ENCODE results near the gene IL2RA. TPM values are rescaled to one million over a fixed set of nuclear protein-coding genes. Genes with fewer than 3 reads are reported as not detected.

Gene IL2RA
- total RNA-seq, 1 experiment from 2014 or later, result not detected

GRCh38 chr10:6009961-6010360 lies 52.2 kb downstream of the IL2RA start:
- H4K8ac ChIP-seq (replicated peaks; ENCODE audit: insufficient read length, low read depth, low read length), result no peak overlapping the region
- no peak overlapping the region for H2AFZ ChIP-seq (ENCODE audit: low read length)
- no peak overlapping the region for H3K4me2 ChIP-seq (ENCODE audit: insufficient read depth, insufficient read length, low read length)
- no peak overlapping the region for H3K56ac ChIP-seq (ENCODE audit: insufficient read length, low read depth, low read length)
- no peak for TF ChIP-seq CTCF (conservative IDR thresholded peaks at IDR 0.05)
- no peak overlapping the region for H2BK15ac ChIP-seq (ENCODE audit: low read depth, low read length)
- WGBS (ENCODE audit: extremely low coverage, insufficient read length, low lambda C conversion rate), result no CpG with 5 or more reads among the region's 4 CpGs
- no peaks in the 10 kb centered on the region; the same call in 1 of the 2 replicates for H3K4me1 ChIP-seq (ENCODE audit: insufficient read depth, low read length)
- no peak overlapping the region for H4K5ac ChIP-seq (ENCODE audit: insufficient read length, low read depth, low read length)
- H3K9me3 ChIP-seq (ENCODE audit: control insufficient read depth, low read depth, low read length), result no peaks in the 10 kb centered on the region
- H4K91ac ChIP-seq (ENCODE audit: insufficient read length, low read depth, low read length), result no peak overlapping the region
- no peak overlapping the region for H2BK20ac ChIP-seq (ENCODE audit: low read depth, low read length, poor library complexity, severe bottlenecking)
- peaks cover 12 to 22% of the 10 kb centered on the region in 2 experiments for H3K4me1 Mint-ChIP-seq
- peaks cover 6 to 13% of the 10 kb centered on the region in 2 experiments for H3K9me3 Mint-ChIP-seq
- H3K23ac ChIP-seq (ENCODE audit: insufficient read length, low read depth, low read length), result no peak overlapping the region
- no peak overlapping the region for H3K4ac ChIP-seq (ENCODE audit: low read depth, low read length)
- H3T11ph ChIP-seq (ENCODE audit: low read length), result no peak overlapping the region
- H3K27me3 Mint-ChIP-seq (ENCODE audit: low read depth), result no peaks in the 10 kb centered on the region; the same call in none of the 2 replicates
- DNase-seq, result no peak
- peaks cover 0 to 4% (median 2%) of the 10 kb centered on the region in 3 experiments; a peak in 2 of 7 replicates for H3K36me3 Mint-ChIP-seq (ENCODE audit: insufficient read depth in 1 of 3, low read depth in 3 of 3)
- no peak overlapping the region for H2BK12ac ChIP-seq (ENCODE audit: insufficient read length, low read depth, low read length)
- no peak overlapping the region for H3K27ac Mint-ChIP-seq
- H3K9ac ChIP-seq (ENCODE audit: extremely low read depth, insufficient read length, low read length), result no peak overlapping the region
- no peaks in the 10 kb centered on the region for H3K79me2 ChIP-seq (ENCODE audit: insufficient read depth, low read length)
- H3K14ac ChIP-seq (ENCODE audit: insufficient read depth, low read length), result no peak overlapping the region
- H3K79me1 ChIP-seq (ENCODE audit: insufficient read depth, low read depth, low read length, poor library complexity, severe bottlenecking), result no peaks in the 10 kb centered on the region
- no peak overlapping the region for H3K18ac ChIP-seq (ENCODE audit: insufficient read length, low read depth, low read length)
- no peak overlapping the region for H2AK5ac ChIP-seq (ENCODE audit: insufficient read length, low read length)
- no peaks in the 10 kb centered on the region for H3K23me2 ChIP-seq (ENCODE audit: insufficient read length, low read depth, low read length, poor library complexity, severe bottlenecking)
- H3K4me3 Mint-ChIP-seq, result no peak overlapping the region
- no peak overlapping the region for H2BK5ac ChIP-seq (ENCODE audit: insufficient read length, low read length)
- H4K20me1 ChIP-seq (ENCODE audit: control insufficient read depth, insufficient read depth, insufficient read length), result no peaks in the 10 kb centered on the region
- no peak overlapping the region for H3K27ac ChIP-seq (ENCODE audit: insufficient read length, low read depth, low read length)
- H2BK120ac ChIP-seq (ENCODE audit: low read depth, low read length, poor library complexity, severe bottlenecking), result no peak overlapping the region
- no peaks in the 10 kb centered on the region for H3K27me3 ChIP-seq (ENCODE audit: insufficient read depth, low read length)

All from H9 (cell line).